Osteoblast (primary cell): ENCODE data around the gene SCEL. TPM values are rescaled to one million over a fixed set of nuclear protein-coding genes. Genes with fewer than 3 reads are reported as not detected.

Source experiments
- DNase-seq: peaks from one replicate; pipeline ENCODE4 v3.0.0; 2011; ENCODE audit warnings: low spot score, mixed read lengths; ENCODE audit not compliant: insufficient read length; ENCODE audit errors: missing footprints
- H2AFZ ChIP-seq: 2 replicates; pipeline ENCODE4 v1.6.0; 2011; ENCODE audit warnings: mild to moderate bottlenecking, low read length
- H3K27ac ChIP-seq: 2 replicates; pipeline ENCODE4 v1.5.1; 2011; ENCODE audit warnings: mild to moderate bottlenecking, low read depth, low read length, moderate library complexity
- H3K27me3 ChIP-seq: 2 replicates; pipeline ENCODE4 v1.6.0; 2012; ENCODE audit warnings: mild to moderate bottlenecking, control low read depth, inconsistent platforms, low read length, moderate library complexity; ENCODE audit not compliant: insufficient read depth
- H3K36me3 ChIP-seq: 2 replicates; pipeline ENCODE4 v1.5.1; 2011; ENCODE audit warnings: mild to moderate bottlenecking, low read length, control low read depth, moderate library complexity; ENCODE audit not compliant: insufficient read depth
- H3K4me1 ChIP-seq: 2 replicates; pipeline ENCODE4 v1.5.1; 2011; ENCODE audit warnings: mild to moderate bottlenecking, low read length, control low read depth, moderate library complexity; ENCODE audit not compliant: insufficient read depth
- H3K4me2 ChIP-seq: 2 replicates; pipeline ENCODE4 v1.6.0; 2011; ENCODE audit warnings: mild to moderate bottlenecking, low read length; ENCODE audit not compliant: insufficient read depth
- H3K4me3 ChIP-seq: fragments of 200-600 bp; sonication (generic); 3 replicates; pipeline ENCODE4 v1.5.1; 2012; ENCODE audit warnings: mild to moderate bottlenecking, low read length, inconsistent platforms; ENCODE audit not compliant: insufficient read depth
- H3K79me2 ChIP-seq: 2 replicates; pipeline ENCODE4 v1.6.0; 2012; ENCODE audit warnings: mild to moderate bottlenecking, low read length, control low read depth, inconsistent platforms; ENCODE audit not compliant: insufficient read depth
- H3K9me3 ChIP-seq: 2 replicates; pipeline ENCODE4 v1.5.1; 2011; ENCODE audit warnings: low read depth, low read length, control low read depth
- H4K20me1 ChIP-seq: 2 replicates; pipeline ENCODE4 v1.6.0; 2012; ENCODE audit warnings: mild to moderate bottlenecking, low read length, control low read depth; ENCODE audit not compliant: insufficient read depth
- CTCF ChIP-seq: IDR thresholded peaks from 2 replicates; pipeline ENCODE4 v1.5.1; 2011; ENCODE audit warnings: mild to moderate bottlenecking, low read depth, low read length, moderate library complexity; ENCODE audit errors: extremely low read depth
- total RNA-seq: library from RNA; depleted of rRNA; stranded (reverse); fragments of >200 nt; gene quantifications from 2 replicates; pipeline ENCODE4 v1.2.3, GENCODE V29; 2012

The SCEL gene
- total RNA-seq, 1 donor = not detected

DNA sequence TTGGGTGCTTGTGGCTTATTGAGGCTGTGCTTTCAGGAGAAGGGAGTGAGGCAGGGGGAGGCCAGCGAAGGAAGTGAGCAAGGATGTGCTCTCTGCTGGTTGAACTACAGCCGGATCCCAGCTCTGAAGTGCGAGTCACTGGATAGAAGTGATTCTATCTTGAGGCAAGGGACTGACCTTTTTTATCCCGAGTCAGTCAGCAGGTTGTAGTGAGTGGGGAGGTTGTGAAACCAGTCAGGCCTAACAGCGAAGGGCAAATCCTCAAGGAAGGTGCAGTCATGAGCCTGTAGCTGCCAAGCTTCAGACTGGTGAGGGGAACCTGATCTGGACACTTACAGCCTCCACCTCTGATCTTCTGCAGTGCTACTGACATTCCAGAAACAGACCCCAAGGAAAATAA, 18.6 kb downstream of the SCEL start:
- Histone ChIP-seq H3K9me3 (no peaks in the 10 kb centered on the region), H3K4me3 (no peak overlapping the region), H3K4me2 (no peak overlapping the region), H3K27ac (no peak overlapping the region), H3K4me1 (no peaks in the 10 kb centered on the region), H3K36me3 (no peaks in the 10 kb centered on the region), H3K27me3 (no peaks in the 10 kb centered on the region), H4K20me1 (no peaks in the 10 kb centered on the region), H3K79me2 (no peaks in the 10 kb centered on the region), H2AFZ (no peak overlapping the region)
- TF ChIP-seq CTCF = no peak
- DNase-seq = no peak

DNA sequence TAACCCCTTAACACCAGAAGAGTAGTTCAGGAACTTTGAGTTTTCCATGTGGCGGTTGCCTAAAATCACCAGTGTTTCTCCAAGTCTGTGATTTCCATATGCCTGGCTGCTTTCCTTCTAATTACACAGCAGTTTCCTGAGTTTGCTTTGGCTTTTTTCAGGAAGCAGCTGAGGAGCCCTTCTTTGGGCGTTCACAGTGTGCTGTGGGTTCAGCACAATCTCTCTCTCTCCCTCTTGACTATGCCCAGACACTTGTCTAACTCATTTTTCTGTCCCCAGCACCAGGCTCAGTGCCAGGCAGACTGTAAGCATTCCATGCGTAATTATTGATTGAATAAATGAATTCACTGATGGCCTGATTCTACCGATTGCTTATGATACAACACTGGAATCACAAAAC, 19.7 kb downstream of the SCEL start:
- H4K20me1 ChIP-seq = no peaks in the 10 kb centered on the region
- H3K27ac ChIP-seq = no peak overlapping the region
- no peaks in the 10 kb centered on the region for H3K36me3 ChIP-seq
- no peak overlapping the region for H3K4me3 ChIP-seq
- no peaks in the 10 kb centered on the region for H3K4me1 ChIP-seq
- H3K79me2 ChIP-seq = no peaks in the 10 kb centered on the region
- TF ChIP-seq CTCF = no peak
- H2AFZ ChIP-seq = no peak overlapping the region
- H3K27me3 ChIP-seq = no peaks in the 10 kb centered on the region
- no peak for DNase-seq
- H3K9me3 ChIP-seq = no peaks in the 10 kb centered on the region
- H3K4me2 ChIP-seq = no peak overlapping the region

GRCh38 chr13:77558016-77558415, 22.5 kb downstream of the SCEL start:
- Histone ChIP-seq H3K4me1 (no peaks in the 10 kb centered on the region), H3K79me2 (no peaks in the 10 kb centered on the region), H3K9me3 (no peaks in the 10 kb centered on the region), H3K27ac (no peak overlapping the region), H3K4me2 (no peak overlapping the region), H3K4me3 (no peak overlapping the region), H2AFZ (no peak overlapping the region), H3K27me3 (no peaks in the 10 kb centered on the region), H4K20me1 (no peaks in the 10 kb centered on the region), H3K36me3 (no peaks in the 10 kb centered on the region)
- no peak for TF ChIP-seq CTCF
- DNase-seq = no peak

- no peaks in the 10 kb centered on the region for H4K20me1 ChIP-seq
- no peak overlapping the region for H3K27ac ChIP-seq
- H2AFZ ChIP-seq = no peak overlapping the region
- no peaks in the 10 kb centered on the region for H3K36me3 ChIP-seq
- no peaks in the 10 kb centered on the region for H3K79me2 ChIP-seq
- H3K4me3 ChIP-seq = no peak overlapping the region
- TF ChIP-seq CTCF = no peak
- H3K4me2 ChIP-seq = no peak overlapping the region
- no peaks in the 10 kb centered on the region for H3K27me3 ChIP-seq
- H3K4me1 ChIP-seq = no peaks in the 10 kb centered on the region
- no peaks in the 10 kb centered on the region for H3K9me3 ChIP-seq
- DNase-seq = no peak
These were observed 27.6 kb downstream of the SCEL start for GRCh38 chr13:77563111-77563510.
